B cell (primary cell): ENCODE data around the gene CR1L.
"Not testable (repeated sequence)": the region's sequence is repeated elsewhere in the genome, so short reads cannot be mapped to it uniquely, and the experiment has no call there.

Experiments
- CTCF ChIP-seq: fragments of 200-600 bp; IDR thresholded peaks from one replicate; pipeline ENCODE4 v1.8.0; 2022; ENCODE audit warnings: antibody characterized with exemption, mild to moderate bottlenecking
- EZH2 ChIP-seq: IDR thresholded peaks from 2 replicates; pipeline ENCODE4 v1.6.1; 2012; ENCODE audit warnings: borderline replicate concordance, low read depth, mild to moderate bottlenecking, moderate library complexity, low read length; ENCODE audit not compliant: insufficient read depth, poor library complexity, severe bottlenecking

GRCh38 chr1:207633699-207634289, 11.1 kb upstream of the CR1L start:
- TF ChIP-seq EZH2, CTCF: not testable (repeated sequence)
